ENCODE results near the gene CTRL.

Gene CTRL

GRCh38 chr16:67943619-67944504, 12.2 kb upstream of the CTRL start, which contains the start of gene LCAT:
Gene LCAT, minus strand, starts transcription at chr16:67944120. Its CDS starts 19 bp downstream, at chr16:67944101.
- no peak within 1 kb of the TSS for H3K4me3 ChIP-seq (ENCODE audit: low read depth, low read length)
- DNase-seq (ENCODE audit: low read depth): peak; percentile 59
- TF ChIP-seq CTCF (conservative IDR thresholded peaks at IDR 0.05; ENCODE audit: low read depth, low read length): peak; percentile 14

GRCh38 chr16:67943256-67943618, 11.6 kb upstream of the CTRL start:
- no peak overlapping the region for H3K4me3 ChIP-seq (ENCODE audit: low read depth, low read length)
- no peak for DNase-seq (ENCODE audit: low read depth)
- TF ChIP-seq CTCF (conservative IDR thresholded peaks at IDR 0.05; ENCODE audit: low read depth, low read length): no peak

GRCh38 chr16:67942510-67943255, 11.0 kb upstream of the CTRL start:
- no peak for DNase-seq (ENCODE audit: low read depth)
- TF ChIP-seq CTCF (conservative IDR thresholded peaks at IDR 0.05; ENCODE audit: low read depth, low read length): no peak
- H3K4me3 ChIP-seq (ENCODE audit: low read depth, low read length): no peak overlapping the region

GRCh38 chr16:67942200-67942509, 10.5 kb upstream of the CTRL start:
- DNase-seq (ENCODE audit: low read depth): peak; percentile 54
- TF ChIP-seq CTCF (conservative IDR thresholded peaks at IDR 0.05; ENCODE audit: low read depth, low read length): peak; percentile 77
- no peak overlapping the region for H3K4me3 ChIP-seq (ENCODE audit: low read depth, low read length)

GRCh38 chr16:67941469-67942199, 10.0 kb upstream of the CTRL start:
- no peak for TF ChIP-seq CTCF (conservative IDR thresholded peaks at IDR 0.05; ENCODE audit: low read depth, low read length)
- DNase-seq (ENCODE audit: low read depth): no peak
- no peak overlapping the region for H3K4me3 ChIP-seq (ENCODE audit: low read depth, low read length)

- no peak for DNase-seq (ENCODE audit: low read depth)
- H3K4me3 ChIP-seq (ENCODE audit: low read depth, low read length): no peak overlapping the region
- no peak for TF ChIP-seq CTCF (conservative IDR thresholded peaks at IDR 0.05; ENCODE audit: low read depth, low read length)
Observed at GRCh38 chr16:67940446-67941089, 8.9 kb upstream of the CTRL start.
